Measurements from ENCODE around the gene WSB1.

WSB1 gene

DNA sequence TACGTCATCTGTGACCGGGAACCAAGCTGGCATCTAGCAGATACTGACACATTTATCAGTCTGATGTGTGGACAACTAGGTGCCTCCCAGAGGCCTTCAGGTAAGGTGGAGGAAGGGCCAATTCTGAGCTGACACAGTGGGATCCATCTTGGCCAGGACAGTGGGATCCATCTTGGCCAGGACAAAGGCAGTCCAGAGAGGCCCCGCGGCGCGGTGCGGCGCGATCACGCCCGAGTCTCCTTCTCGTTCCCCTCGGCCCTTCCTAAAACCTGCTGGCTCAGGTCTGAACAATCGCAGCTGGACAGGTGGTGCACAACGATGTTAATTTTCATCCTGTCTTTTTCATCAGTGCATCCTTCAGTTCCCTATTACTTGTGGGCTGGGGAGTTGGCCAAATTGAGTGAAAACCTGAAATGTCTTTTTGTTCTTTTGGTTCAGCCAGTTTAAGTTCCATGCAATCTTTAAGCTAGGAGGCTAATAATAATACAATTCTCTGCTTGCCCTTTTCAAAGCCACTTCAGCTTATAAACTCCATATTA is 486 bp upstream of the WSB1 start:
- TF ChIP-seq, protein P1, sequence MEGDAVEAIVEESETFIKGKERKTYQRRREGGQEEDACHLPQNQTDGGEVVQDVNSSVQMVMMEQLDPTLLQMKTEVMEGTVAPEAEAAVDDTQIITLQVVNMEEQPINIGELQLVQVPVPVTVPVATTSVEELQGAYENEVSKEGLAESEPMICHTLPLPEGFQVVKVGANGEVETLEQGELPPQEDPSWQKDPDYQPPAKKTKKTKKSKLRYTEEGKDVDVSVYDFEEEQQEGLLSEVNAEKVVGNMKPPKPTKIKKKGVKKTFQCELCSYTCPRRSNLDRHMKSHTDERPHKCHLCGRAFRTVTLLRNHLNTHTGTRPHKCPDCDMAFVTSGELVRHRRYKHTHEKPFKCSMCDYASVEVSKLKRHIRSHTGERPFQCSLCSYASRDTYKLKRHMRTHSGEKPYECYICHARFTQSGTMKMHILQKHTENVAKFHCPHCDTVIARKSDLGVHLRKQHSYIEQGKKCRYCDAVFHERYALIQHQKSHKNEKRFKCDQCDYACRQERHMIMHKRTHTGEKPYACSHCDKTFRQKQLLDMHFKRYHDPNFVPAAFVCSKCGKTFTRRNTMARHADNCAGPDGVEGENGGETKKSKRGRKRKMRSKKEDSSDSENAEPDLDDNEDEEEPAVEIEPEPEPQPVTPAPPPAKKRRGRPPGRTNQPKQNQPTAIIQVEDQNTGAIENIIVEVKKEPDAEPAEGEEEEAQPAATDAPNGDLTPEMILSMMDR (IDR thresholded peaks at IDR 0.05; ENCODE audit: low read depth, low read length): no peak
- DNase-seq (ENCODE audit: extremely low read depth, low read depth): no peak

DNA sequence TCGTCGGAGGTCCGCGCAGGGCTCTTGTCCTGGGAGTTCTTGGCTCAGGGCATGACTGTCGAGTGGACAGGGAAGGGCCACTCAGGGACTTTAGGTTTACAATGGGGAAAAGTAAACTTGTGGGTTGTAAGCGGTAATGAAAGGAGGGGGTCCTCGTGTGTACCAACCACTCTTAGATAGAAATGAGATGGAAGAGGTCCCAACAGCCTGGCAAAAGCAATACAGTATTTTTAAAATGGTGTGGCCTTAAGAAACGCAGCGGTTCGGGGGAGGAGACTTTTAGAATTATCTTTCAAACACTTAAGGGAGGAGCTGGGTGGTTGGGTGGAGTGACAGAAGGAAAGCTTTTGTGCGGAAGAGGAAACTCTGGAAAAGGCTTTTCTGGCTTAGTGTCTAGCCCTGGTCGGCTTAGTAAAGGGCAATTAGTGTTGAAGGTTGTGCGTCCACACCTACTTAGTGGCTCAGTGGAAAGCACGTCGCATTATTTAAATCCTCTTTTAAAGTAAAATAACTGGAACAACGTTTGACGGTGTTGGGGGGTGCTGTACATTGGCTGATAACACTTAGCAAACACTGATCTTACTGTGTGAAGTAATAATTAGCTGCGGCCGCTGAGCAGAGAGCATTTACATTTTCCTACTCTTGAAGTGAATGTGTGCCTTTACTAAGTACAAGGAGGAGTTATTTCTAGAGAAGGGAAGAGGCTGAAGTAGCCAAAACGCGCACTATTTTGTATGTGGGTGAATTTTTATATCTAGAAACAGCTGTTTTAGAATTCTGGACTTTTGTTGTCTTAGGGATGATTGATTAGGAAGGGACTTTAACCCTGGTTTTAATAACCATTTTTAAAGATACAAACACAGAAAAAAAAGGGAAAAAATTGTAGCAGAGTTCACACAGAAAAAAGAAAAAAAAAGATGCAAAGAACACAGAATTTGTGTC is 1.0 kb downstream of the WSB1 start:
- DNase-seq (ENCODE audit: extremely low read depth, low read depth): peak; percentile 73
- TF ChIP-seq, protein P1 (IDR thresholded peaks at IDR 0.05; ENCODE audit: low read depth, low read length): no peak

DNA sequence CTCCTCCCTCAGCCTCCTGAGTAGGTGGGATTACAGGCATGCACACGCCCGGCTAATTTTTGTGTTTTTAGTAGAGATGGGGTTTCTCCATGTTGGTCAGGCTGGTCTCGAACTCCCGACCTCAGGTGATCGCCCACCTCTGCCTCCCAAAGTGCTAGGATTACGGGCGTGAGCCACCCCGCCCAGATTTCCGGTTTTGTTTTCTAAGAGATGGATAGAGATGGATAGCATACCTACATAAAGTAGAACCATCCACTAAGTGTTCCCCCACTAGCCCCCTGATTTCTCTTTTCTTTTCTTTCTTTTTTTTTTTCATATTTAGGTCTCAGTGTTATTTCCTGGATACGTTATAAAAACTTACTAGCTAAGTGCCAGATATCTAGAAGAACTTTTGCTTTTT is 2.0 kb downstream of the WSB1 start:
- TF ChIP-seq, protein P1 (IDR thresholded peaks at IDR 0.05; ENCODE audit: low read depth, low read length): no peak
- DNase-seq (ENCODE audit: extremely low read depth, low read depth): no peak

DNA sequence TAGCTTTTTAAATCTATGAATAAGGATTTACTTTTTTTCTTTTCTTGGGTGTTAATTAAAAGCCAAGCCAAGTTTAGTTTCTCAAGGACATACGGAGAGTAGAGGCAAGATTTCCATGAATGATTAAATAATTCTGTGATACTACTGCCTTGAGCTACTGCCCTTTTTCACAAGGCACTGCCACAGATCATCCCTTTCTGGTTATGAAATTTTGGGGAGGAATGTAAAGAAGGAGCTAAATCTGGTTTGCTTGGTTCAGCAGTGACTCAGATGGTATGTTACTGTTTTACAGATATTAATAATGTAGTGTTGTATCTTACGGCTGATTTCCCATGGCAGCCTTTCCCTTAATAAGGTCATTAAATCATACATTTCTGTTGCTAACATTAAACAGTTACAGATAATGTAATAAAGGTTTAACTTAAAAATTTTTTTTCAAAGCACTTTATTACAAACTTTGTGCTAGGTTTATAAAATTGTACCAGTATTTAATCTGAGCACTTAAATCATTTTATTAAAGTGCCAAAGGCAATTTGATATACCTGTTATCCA is 2.6 kb downstream of the WSB1 start:
- TF ChIP-seq, protein P1 (IDR thresholded peaks at IDR 0.05; ENCODE audit: low read depth, low read length): no peak
- DNase-seq (ENCODE audit: extremely low read depth, low read depth): peak; percentile 25

DNA sequence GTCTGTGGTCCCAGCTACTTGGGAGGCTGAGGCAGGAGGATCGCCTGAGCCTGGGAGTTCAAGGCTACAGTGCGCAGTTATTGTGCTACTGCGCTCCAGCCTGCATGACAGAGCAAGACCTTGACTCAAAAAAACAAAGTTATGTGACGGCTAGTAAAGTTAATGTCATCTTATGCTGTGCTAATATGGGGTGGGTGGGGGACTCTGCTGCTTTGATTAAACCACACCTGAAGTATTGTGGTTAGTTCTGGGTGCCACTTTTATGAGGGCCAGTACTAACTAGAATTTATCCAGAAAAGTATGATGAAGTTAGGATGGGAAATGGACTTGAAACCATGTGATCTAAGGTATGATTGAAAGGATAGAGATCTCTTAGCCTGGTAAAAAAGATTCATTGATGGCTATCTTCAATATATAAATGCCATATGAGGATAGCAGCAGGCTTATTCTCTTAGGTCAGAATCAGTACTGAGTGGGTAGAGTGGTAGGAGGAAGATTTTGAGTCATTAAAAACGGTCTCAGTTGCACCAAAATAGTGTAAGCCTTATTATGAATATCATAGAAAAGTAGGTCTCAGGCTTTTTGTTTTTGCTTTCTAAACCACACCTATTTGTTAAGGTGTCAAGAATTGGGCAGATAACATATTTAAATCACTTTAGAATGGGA is 5.6 kb downstream of the WSB1 start:
- no peak for DNase-seq (ENCODE audit: extremely low read depth, low read depth)
- TF ChIP-seq, protein P1 (IDR thresholded peaks at IDR 0.05; ENCODE audit: low read depth, low read length): no peak

DNA sequence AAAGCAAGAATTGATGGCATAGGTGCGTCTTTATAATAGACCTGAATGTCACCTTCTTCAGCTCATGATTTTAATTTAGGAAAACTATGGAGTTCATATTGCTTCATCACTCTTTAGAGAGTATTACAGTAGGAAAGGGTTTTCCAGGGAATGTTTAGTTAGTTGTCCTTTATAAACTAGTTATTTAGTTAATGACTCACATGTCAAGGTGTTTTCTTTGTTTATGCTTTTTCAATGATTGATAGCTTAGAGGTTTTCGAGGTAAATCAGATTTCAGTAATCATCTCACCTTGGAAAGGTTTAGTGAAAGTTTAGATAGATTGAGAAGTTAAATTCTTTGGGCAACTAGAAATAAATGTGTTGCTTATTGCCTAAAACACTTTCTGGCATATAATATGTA is 9.8 kb downstream of the WSB1 start:
- TF ChIP-seq, protein P1 (IDR thresholded peaks at IDR 0.05; ENCODE audit: low read depth, low read length): no peak
- DNase-seq (ENCODE audit: extremely low read depth, low read depth): no peak

Measured in AG09319 (cell line).